ENCODE data around the gene CST8.

Gene CST8

GRCh38 chr20:23490817-23491216 lies at the start of gene CST8:
CST8 (plus strand) TSS chr20:23491117; CDS start chr20:23491668, 551 bp downstream.
- H3K4me3 Mint-ChIP-seq: no peak within 1 kb of the TSS
- CTCF ChIA-PET: no interaction called here
- no peak for DNase-seq
- no peaks in the 10 kb centered on the region for H3K36me3 Mint-ChIP-seq
- H3K4me1 Mint-ChIP-seq: no peaks in the 10 kb centered on the region
- no peak within 1 kb of the TSS for H3K27ac Mint-ChIP-seq
- peaks cover 3% of the 10 kb centered on the region for H3K27me3 Mint-ChIP-seq
- H3K9me3 Mint-ChIP-seq: peaks cover under 1% of the 10 kb centered on the region

GRCh38 chr20:23441850-23442313 lies 49.0 kb upstream of the CST8 start:
- H3K27me3 Mint-ChIP-seq: peaks cover 8% of the 10 kb centered on the region
- CTCF ChIA-PET: interaction anchor here (0.6 to 5.4 kb wide), 11 partner anchors 17 to 371 kb away, joined by 3 to 37 read pairs (median 4); partner anchors contain the start of gene NAPB
- peak; percentile 74 for DNase-seq
- no peaks in the 10 kb centered on the region for H3K36me3 Mint-ChIP-seq
- H3K4me3 Mint-ChIP-seq: no peak overlapping the region
- no peaks in the 10 kb centered on the region for H3K4me1 Mint-ChIP-seq
- H3K9me3 Mint-ChIP-seq: no peaks in the 10 kb centered on the region
- no peak overlapping the region for H3K27ac Mint-ChIP-seq

- Mint-ChIP-seq H3K27ac (no peak overlapping the region), H3K4me1 (no peaks in the 10 kb centered on the region), H3K4me3 (no peak overlapping the region), H3K36me3 (no peaks in the 10 kb centered on the region), H3K9me3 (no peaks in the 10 kb centered on the region), H3K27me3 (peaks cover 8% of the 10 kb centered on the region)
- DNase-seq: no peak
- CTCF ChIA-PET: interaction anchor here (1.0 to 5.4 kb wide), 6 partner anchors 20 to 165 kb away, joined by 3 to 37 read pairs (median 4); no protein-coding TSS in a partner anchor
These were observed 48.5 kb upstream of the CST8 start for GRCh38 chr20:23442436-23442835.

- Mint-ChIP-seq H3K27ac (no peak overlapping the region), H3K4me1 (peaks cover 9% of the 10 kb centered on the region), H3K36me3 (no peaks in the 10 kb centered on the region), H3K4me3 (no peak overlapping the region), H3K9me3 (no peaks in the 10 kb centered on the region), H3K27me3 (peaks cover 7% of the 10 kb centered on the region)
- no peak for DNase-seq
- CTCF ChIA-PET: interaction anchor here (1.2 kb wide), 1 partner anchor 104 kb away, joined by 3 read pairs; no protein-coding TSS in a partner anchor
These were observed 46.1 kb upstream of the CST8 start for GRCh38 chr20:23444859-23445258.

GRCh38 chr20:23445596-23446217 lies 45.2 kb upstream of the CST8 start:
- H3K27me3 Mint-ChIP-seq: peaks cover 3% of the 10 kb centered on the region
- H3K4me3 Mint-ChIP-seq: no peak overlapping the region
- CTCF ChIA-PET: interaction anchor here (1.1 to 1.3 kb wide), 3 partner anchors 9 to 105 kb away, joined by 3 to 4 read pairs (median 3); no protein-coding TSS in a partner anchor
- peaks cover 10% of the 10 kb centered on the region for H3K4me1 Mint-ChIP-seq
- DNase-seq: no peak
- H3K27ac Mint-ChIP-seq: no peak overlapping the region
- no peaks in the 10 kb centered on the region for H3K9me3 Mint-ChIP-seq
- H3K36me3 Mint-ChIP-seq: no peaks in the 10 kb centered on the region

GRCh38 chr20:23446505-23446904 lies 44.4 kb upstream of the CST8 start:
- H3K27me3 Mint-ChIP-seq: peaks cover 7% of the 10 kb centered on the region
- H3K4me1 Mint-ChIP-seq: peaks cover 10% of the 10 kb centered on the region
- no peak overlapping the region for H3K4me3 Mint-ChIP-seq
- no peaks in the 10 kb centered on the region for H3K9me3 Mint-ChIP-seq
- H3K36me3 Mint-ChIP-seq: no peaks in the 10 kb centered on the region
- peak; percentile 52 for DNase-seq
- CTCF ChIA-PET: interaction anchor here (1.0 to 1.6 kb wide), 6 partner anchors 8 to 160 kb away, joined by 3 to 6 read pairs (median 4); no protein-coding TSS in a partner anchor
- H3K27ac Mint-ChIP-seq: no peak overlapping the region

- CTCF ChIA-PET: interaction anchor here (1.6 kb wide), 1 partner anchor 10 kb away, joined by 6 read pairs; no protein-coding TSS in a partner anchor
These were observed 42.8 kb upstream of the CST8 start for GRCh38 chr20:23448167-23448566.

GRCh38 chr20:23449421-23449820 lies 41.5 kb upstream of the CST8 start:
- H3K36me3 Mint-ChIP-seq: no peaks in the 10 kb centered on the region
- no peak for DNase-seq
- no peaks in the 10 kb centered on the region for H3K9me3 Mint-ChIP-seq
- CTCF ChIA-PET: interaction anchor here (0.6 to 1.4 kb wide), 2 partner anchors 152 to 220 kb away, joined by 3 read pairs; no protein-coding TSS in a partner anchor
- no peak overlapping the region for H3K4me3 Mint-ChIP-seq
- H3K4me1 Mint-ChIP-seq: peaks cover 10% of the 10 kb centered on the region
- peaks cover 4% of the 10 kb centered on the region for H3K27me3 Mint-ChIP-seq
- H3K27ac Mint-ChIP-seq: no peak overlapping the region

More at GRCh38 chr20:23448167-23448566, 42.8 kb upstream of the CST8 start:
- no peak overlapping the region for H3K27ac Mint-ChIP-seq
- no peaks in the 10 kb centered on the region for H3K36me3 Mint-ChIP-seq
- H3K9me3 Mint-ChIP-seq: no peaks in the 10 kb centered on the region
- H3K4me3 Mint-ChIP-seq: no peak overlapping the region
- H3K4me1 Mint-ChIP-seq: peaks cover 10% of the 10 kb centered on the region
- H3K27me3 Mint-ChIP-seq: peaks cover 4% of the 10 kb centered on the region
- DNase-seq: no peak

- H3K9me3 Mint-ChIP-seq: no peaks in the 10 kb centered on the region
- no peak overlapping the region for H3K4me3 Mint-ChIP-seq
- no peak for DNase-seq
- no peaks in the 10 kb centered on the region for H3K36me3 Mint-ChIP-seq
- H3K27me3 Mint-ChIP-seq: peaks cover 4% of the 10 kb centered on the region
- CTCF ChIA-PET: no interaction called here
- no peak overlapping the region for H3K27ac Mint-ChIP-seq
- H3K4me1 Mint-ChIP-seq: peaks cover 13% of the 10 kb centered on the region
These were observed 40.0 kb upstream of the CST8 start for GRCh38 chr20:23450877-23451276.

- no peak for DNase-seq
- no peak overlapping the region for H3K27ac Mint-ChIP-seq
- H3K36me3 Mint-ChIP-seq: no peaks in the 10 kb centered on the region
- H3K4me3 Mint-ChIP-seq: no peak overlapping the region
- H3K27me3 Mint-ChIP-seq: peaks cover 4% of the 10 kb centered on the region
- peaks cover 24% of the 10 kb centered on the region for H3K4me1 Mint-ChIP-seq
- CTCF ChIA-PET: no interaction called here
- no peaks in the 10 kb centered on the region for H3K9me3 Mint-ChIP-seq
These were observed 38.9 kb upstream of the CST8 start for GRCh38 chr20:23451956-23452487.

GRCh38 chr20:23452776-23453175 lies 38.1 kb upstream of the CST8 start, which contains the start of gene CST11:
CST11 (minus strand) TSS chr20:23452876; CDS start chr20:23452811, 65 bp downstream.
- CTCF ChIA-PET: no interaction called here
- DNase-seq: no peak
- H3K4me3 Mint-ChIP-seq: no peak within 1 kb of the TSS
- H3K36me3 Mint-ChIP-seq: no peaks in the 10 kb centered on the region
- peaks cover 4% of the 10 kb centered on the region for H3K27me3 Mint-ChIP-seq
- peaks cover 26% of the 10 kb centered on the region for H3K4me1 Mint-ChIP-seq
- no peaks in the 10 kb centered on the region for H3K9me3 Mint-ChIP-seq
- no peak within 1 kb of the TSS for H3K27ac Mint-ChIP-seq

- Mint-ChIP-seq H3K27ac (no peak overlapping the region), H3K4me3 (no peak overlapping the region), H3K27me3 (peaks cover 4% of the 10 kb centered on the region), H3K9me3 (no peaks in the 10 kb centered on the region), H3K4me1 (peaks cover 26% of the 10 kb centered on the region), H3K36me3 (no peaks in the 10 kb centered on the region)
- CTCF ChIA-PET: interaction anchor here (1.4 kb wide), 1 partner anchor 7 kb away, joined by 4 read pairs; no protein-coding TSS in a partner anchor
- DNase-seq: no peak
These were observed 37.1 kb upstream of the CST8 start for GRCh38 chr20:23453549-23454543.

- CTCF ChIA-PET: interaction anchor here (1.4 kb wide), 1 partner anchor 8 kb away, joined by 4 read pairs; no protein-coding TSS in a partner anchor
- no peaks in the 10 kb centered on the region for H3K9me3 Mint-ChIP-seq
- H3K4me3 Mint-ChIP-seq: no peak overlapping the region
- H3K36me3 Mint-ChIP-seq: no peaks in the 10 kb centered on the region
- peaks cover 18% of the 10 kb centered on the region for H3K4me1 Mint-ChIP-seq
- peaks cover 7% of the 10 kb centered on the region for H3K27me3 Mint-ChIP-seq
- H3K27ac Mint-ChIP-seq: no peak overlapping the region
- DNase-seq: no peak
These were observed 36.1 kb upstream of the CST8 start for GRCh38 chr20:23454816-23455215.

- no peaks in the 10 kb centered on the region for H3K36me3 Mint-ChIP-seq
- no peak for DNase-seq
- H3K4me3 Mint-ChIP-seq: no peak overlapping the region
- peaks cover 7% of the 10 kb centered on the region for H3K27me3 Mint-ChIP-seq
- peaks cover 16% of the 10 kb centered on the region for H3K4me1 Mint-ChIP-seq
- H3K27ac Mint-ChIP-seq: no peak overlapping the region
- H3K9me3 Mint-ChIP-seq: no peaks in the 10 kb centered on the region
- CTCF ChIA-PET: interaction anchor here (1.4 kb wide), 1 partner anchor 9 kb away, joined by 4 read pairs; no protein-coding TSS in a partner anchor
These were observed 35.3 kb upstream of the CST8 start for GRCh38 chr20:23455639-23456038.
